Measurements from ENCODE around the gene TMEM30B.

GRCh38 chr14:61238611-61239245 lies 42.4 kb downstream of the TMEM30B start:
- no peak for TF ChIP-seq EZH2 (IDR thresholded peaks at IDR 0.05; ENCODE audit: borderline replicate concordance, low read length)
- no peak for TF ChIP-seq CTCF (IDR thresholded peaks at IDR 0.05; ENCODE audit: low read length)

All from OCI-LY1 (cell line).